T47D (cell line): Measurements from ENCODE around the gene SSBP4.
A peak's percentile ranks its signal among the peaks of the same experiment; 100 is the strongest.

Experiments used
- DNase-seq, 2 experiments: peaks; one replicate each; pipeline versions ENCODE4 v3.0.0 to v3.0.0-alpha.2; 2011 to 2012; ENCODE audit warnings: low read depth in 1 of 2, low spot score in 1 of 2
- JUND ChIP-seq: IDR thresholded peaks from 2 replicates; pipeline ENCODE4 v1.6.1; 2012; ENCODE audit warnings: low read depth
- in situ Hi-C: cut with HindIII; loops from 2 replicates; pipeline ENCODE4 v1.10.0; 2016; ENCODE audit warnings: low sequenced_read_pairs, low pct_unique_long_range_greater_than_20kb

SSBP4 gene

DNA sequence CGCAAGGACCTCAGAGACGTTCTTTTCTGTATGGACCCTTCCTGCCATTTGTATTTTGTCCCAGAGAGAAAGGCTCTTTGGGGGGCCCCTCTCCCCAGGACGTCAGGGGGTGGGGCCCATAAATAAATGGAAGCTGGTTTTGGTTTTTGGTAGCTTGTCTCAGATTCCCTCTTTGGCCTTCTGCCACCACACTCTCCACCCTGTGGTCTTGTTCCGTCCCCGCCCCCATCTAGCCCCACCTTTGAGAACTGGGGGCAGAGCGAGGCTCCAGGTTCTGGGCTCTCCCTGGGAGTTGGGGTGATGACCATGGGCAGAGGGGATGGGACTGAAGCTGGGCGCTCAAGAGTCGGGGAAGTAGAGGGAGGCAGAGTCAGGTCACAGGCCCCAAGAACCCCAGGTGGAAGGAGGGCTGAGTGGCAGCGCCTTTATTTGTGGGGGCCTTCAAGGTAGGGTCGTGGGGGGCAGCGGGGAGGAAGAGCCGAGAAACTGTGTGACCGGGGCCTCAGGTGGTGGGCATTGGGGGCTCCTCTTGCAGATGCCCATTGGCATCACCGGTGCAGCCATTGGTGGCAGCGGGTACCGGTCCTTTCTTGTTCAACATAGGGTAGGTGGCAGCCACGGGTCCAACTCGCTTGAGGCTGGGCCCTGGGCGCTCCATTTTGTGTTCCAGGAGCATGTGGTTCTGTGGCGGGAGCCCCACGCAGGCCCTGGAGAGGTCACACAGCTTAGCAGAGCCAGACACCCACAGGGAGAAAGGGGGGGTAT is 15.4 kb downstream of the SSBP4 start:
- no peak for TF ChIP-seq JUND
- in situ Hi-C loops, result no loop called here
- no peak for DNase-seq

DNA sequence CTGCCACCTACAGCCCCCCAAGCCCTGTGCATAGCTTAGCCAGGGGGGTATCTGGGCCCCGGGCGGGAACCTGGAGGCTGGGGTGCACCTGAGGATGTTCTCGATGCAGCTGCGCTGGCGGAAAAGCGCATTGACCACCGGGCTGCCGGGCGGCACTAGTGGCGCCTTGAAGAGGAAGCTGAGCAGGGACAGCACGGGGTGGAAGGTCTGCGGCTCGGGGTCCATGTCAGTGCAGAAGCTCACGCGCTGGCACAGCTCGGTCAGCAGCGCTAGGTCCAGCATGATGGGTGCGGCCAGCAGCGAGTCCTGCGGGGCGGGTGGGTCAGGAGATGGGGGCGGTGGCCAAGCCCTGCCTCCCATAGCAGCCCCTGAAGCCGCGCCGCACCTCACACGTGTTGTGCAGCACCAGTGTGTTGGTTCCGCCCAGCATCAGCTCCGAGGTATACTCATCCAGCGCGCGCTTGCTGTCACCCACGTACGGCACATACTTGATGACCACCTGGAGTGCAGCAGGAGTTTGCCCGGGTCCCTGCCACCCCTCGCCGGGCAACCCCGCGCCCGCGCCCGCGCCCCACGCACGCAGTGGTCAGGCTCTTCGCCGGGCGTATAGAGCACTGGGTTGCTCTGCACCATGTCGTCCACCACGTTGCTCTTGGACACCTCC is 16.1 kb downstream of the SSBP4 start:
- no peak for TF ChIP-seq JUND
- DNase-seq, result no peak
- in situ Hi-C loops, result no loop called here

DNA sequence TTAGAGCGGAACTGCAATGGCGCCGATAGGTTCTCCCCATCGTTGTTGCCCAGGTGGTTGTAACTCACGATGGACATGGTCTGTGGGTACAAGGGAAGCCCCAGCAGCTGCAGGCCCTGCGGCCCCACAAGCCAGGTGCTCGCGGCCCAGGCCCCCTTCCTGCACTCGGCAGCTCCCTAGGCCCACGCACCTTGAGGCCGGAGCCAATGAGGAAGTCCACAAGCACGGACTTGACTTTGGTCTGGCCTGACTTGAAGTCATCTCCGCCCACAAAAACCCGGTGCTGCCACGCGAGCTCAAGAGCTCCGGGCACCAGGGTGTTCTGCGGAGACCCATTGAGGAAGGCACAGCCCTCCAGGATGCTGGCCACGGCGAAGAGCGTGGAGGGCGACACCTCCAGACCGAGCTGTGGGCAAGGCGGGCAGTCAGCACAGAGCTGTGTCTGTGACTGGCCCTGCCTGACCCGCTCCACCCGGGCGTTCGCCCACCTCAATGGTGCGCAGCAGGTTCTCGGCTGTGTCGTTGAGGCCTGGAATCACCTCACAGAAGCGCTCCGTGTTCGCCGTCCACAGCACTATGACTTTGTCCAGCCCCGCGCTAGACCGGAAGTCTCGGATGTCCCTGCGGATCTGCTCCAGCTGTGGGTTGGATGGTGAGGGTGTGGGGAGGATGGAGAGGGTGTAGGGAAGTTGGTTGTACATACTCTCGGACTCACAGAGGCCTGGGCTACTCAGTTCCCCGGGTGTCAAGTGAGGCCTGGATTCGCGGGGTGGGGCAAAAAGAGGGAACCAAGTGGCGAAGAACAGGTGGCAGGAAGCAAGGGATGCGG is 16.9 kb downstream of the SSBP4 start:
- TF ChIP-seq JUND, result no peak
- no peak for DNase-seq
- in situ Hi-C loops, result no loop called here

DNA sequence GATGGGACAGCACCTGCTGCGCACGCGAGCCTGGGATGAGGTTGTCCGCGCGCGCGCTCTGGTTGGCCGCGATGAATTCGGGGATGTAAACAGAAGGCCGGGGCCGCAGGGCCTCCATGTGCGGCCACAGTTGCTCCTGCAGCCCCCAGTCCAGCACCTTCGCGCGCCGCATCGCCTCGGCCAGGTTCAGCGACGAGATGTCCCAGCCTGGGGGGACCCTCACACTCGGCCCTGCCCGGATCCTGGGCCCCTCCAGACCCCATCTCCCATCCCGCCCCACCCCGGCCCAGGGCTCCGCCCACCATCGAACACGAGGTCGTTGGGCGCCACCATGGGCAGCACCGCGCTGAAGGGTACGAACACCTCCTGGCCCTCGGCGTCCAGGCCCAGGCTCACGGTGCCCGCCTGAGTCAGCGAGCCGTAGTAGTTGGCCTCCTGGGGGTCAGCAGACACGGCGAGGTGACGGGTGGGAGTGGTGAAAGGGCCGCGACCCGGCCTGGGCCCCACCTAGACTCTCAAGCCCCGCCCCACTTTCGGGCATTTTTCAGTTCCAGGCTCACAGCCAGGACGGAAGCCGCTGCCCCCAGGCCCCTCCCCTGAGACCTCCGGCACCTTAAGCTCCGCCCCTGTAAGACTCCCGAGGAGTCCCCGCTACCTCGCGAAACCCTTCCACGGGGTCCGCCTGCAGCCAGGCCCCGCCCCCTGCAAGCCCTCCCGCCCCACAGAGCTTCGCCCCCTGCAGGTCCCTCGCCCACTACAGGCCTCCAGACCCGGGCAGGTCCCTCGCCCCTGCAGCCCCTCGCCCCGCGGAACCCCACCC is 17.7 kb downstream of the SSBP4 start:
- in situ Hi-C loops, result no loop called here
- DNase-seq, result peak; percentile 79 to 80
- no peak for TF ChIP-seq JUND

DNA sequence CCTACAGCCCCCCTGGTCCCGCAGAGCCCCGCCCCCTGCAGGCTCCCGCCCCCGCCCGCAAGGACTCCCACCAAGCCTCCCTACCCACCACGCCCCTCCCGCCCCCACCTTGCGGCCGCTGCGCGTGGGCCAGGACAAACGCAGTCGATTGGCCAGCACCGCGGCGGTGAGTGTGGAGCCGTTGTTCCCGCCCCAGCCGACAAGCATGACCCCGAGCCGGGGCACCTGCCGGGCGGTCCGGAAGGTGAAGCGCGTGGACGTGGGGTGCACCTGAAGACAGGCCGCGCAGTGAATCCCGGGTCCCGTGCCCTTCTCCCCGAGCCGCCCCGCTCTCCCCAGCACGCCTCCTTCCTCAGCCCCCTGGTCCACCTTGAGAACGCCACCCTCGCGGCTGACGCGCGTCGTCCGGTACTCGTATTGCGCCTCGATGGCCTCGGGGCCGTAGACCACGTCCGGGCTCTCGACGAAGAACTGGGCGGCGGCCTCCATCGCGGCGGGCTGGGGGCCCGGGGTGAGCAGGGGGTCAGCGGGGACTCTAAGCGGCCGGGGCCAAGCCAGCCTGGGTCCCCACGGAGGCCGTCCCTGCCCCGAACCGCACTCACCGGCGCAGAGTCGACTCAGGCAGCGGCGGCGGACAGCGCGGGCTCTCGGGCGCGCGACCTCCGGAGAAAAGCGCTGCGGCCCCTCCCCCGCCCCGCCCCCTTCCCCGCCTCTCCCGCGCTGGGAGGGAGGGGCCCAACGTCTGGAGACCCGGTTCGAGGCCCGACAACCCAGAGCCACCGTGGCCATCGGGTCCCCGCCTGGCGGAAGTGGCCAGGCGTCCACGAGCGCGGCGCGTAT is 18.5 kb downstream of the SSBP4 start, which contains the start of gene ISYNA1:
ISYNA1 (minus strand) TSS at position 643 of the 840 bp plus-strand sequence; CDS start at position 489, 154 bp downstream.
- TF ChIP-seq JUND, result no peak
- DNase-seq, result peak; percentile 82 to 85
- in situ Hi-C loops, result no loop called here

DNA sequence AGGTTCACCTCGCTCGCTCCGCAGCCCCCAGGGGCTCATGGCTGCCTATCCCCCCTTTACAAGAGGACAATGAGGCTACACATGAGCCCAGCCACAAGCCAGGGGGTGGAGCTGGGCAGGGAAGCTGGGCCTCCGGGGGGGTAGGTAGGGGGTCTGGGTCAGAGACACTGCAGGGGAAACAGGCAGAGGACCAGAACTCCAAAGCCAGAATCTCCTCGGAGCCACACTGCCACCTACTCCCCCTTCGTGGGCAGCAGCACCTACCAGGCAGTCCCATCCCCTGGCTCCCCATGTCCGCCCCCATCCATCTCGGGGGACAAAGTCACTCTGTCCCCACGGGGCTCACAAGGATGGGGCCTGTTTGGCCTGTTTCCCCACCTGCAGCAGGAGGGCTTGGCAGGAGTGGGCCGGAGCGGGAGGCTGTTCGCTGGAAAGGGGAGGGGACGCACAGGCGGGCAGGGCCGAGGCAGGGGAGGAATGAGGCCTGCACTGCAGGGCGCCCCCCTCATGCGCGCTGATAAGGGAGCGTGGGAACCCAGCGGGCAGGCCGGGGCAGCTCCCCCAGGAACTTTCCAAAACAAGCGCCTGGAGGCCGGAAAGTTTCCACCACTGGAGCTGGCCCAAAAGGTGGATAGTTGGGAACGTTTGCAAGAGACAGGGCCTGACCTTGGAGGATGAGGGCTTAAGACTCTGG is 19.3 kb downstream of the SSBP4 start:
- peak; percentile 61 to 87 for DNase-seq
- in situ Hi-C loops, result no loop called here
- no peak for TF ChIP-seq JUND

DNA sequence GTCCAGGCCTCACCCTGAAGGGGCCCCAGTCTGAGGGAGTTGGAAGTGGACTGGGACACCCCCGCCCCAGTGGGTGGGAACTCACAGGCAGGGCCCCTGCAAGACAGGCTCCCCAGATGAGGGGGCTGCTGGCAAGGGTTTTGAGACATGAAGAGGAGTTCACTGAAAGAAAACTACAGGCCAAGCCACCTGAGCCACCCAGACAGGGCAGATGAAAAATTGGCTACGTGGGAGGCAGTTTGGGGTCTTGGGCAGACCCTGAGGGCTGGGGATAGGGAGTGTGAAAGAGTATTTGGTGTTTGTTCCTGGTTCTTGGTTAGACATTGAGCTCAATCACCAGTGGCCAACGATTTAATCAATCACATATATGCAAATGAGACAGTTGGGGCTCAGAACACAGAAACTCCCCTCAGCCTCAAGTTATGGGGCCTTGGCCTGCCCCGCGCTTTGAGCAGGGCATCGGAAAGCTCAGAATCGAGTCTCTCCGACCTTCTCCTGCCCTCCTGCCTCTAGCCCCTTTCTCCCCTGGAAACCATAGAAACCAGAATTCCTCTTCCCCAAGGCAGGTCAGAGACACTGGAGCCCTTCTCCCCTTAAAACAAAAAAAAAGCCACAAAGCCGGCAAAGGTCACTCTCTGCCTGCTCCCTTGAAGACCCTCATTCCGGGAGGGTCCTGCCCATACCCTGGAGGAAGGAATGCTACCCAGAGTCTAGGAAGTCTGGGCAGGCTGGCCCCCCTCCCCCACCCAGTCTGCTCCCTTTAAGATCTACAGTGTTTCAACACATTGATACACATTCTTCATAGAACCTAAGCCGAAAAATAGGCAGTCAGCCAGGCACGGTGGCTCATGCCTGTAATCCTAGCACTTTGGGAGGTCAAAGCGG is 20.1 kb downstream of the SSBP4 start:
- DNase-seq, result peak in 1 of 2 experiments; percentile 47
- in situ Hi-C loops, result no loop called here
- TF ChIP-seq JUND, result no peak

DNA sequence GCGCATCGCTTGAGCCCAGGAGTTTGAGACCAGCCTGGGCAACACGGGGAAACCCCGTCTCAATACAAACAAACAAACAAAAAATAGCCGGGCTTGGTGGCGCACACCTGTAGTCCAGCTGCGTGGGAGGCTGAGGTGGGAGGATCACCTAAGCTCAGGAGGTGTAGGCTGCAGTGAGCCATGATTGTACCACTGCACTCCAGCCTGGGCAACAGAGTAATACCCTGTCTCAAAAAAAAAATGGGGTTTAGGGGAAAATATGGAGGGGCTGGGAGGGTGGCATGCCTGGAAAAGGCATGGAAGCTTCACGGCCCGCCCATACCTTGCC is 20.7 kb downstream of the SSBP4 start:
- DNase-seq, result no peak
- no peak for TF ChIP-seq JUND
- in situ Hi-C loops, result no loop called here

DNA sequence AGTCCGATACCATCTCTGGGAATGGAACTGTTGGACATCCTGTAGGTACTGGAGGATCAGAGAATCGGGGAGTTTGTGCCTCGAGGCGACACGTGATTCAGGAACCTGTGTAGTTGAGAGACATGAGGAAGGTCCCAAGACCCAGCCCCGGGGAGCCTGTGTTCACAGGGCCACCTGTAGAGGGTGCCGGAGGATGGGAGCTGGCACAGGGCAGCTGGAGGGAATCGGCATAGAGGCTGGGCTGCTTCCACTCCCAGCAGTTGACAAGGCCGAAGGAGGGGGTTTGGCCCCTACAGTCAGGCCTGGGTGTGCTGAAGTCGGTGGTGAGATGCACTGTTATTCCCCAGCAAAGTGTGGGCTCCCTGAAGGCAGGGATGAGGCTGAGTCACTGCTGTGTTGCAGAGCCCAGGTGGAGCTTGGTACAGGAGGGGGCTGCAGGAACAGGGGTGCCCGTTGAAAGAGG is 21.2 kb downstream of the SSBP4 start:
- in situ Hi-C loops, result no loop called here
- DNase-seq, result peak; percentile 68 to 73
- no peak for TF ChIP-seq JUND
